H1 (cell line): ENCODE results near the gene PATE1.

Experiments
- CHD1 ChIP-seq: IDR thresholded peaks from 2 replicates; pipeline ENCODE4 v1.6.1; 2012; ENCODE audit warnings: low read depth, low read length, improper control_type of control experiment
- POLR2A ChIP-seq, 2 experiments: IDR thresholded peaks; 1 replicate in 1 of 2; 2 replicates in 1 of 2; pipeline ENCODE4 v1.6.1; 2011; ENCODE audit warnings: low read depth in 2 of 2, low read length in 2 of 2, mild to moderate bottlenecking in 2 of 2; ENCODE audit errors: control extremely low read depth in 1 of 2
- YY1 ChIP-seq: IDR thresholded peaks from 2 replicates; pipeline ENCODE4 v1.6.1; 2011; ENCODE audit warnings: low read depth, mild to moderate bottlenecking, low read length

DNA sequence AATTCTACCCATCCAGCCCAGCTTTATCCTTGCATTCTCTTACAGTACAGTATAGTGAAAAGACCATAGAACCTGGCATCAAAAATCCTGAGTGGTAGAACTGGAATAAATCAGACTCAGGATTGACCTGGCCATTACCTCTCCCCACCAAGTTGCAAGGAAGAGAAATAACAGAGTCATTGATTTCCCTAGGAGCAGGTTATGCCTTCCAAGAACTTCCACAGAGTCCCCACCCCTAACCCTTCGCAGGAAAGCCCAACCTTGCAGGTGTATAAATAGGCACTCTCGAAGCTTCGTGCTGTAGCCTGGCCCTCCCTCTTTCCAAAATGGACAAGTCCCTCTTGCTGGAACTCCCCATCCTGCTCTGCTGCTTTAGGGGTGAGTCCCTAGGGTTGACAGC is at the start of gene PATE1:
- TF ChIP-seq POLR2A (IDR thresholded peaks at IDR 0.05; ENCODE audit: control extremely low read depth in 1 of 2, low read depth in 2 of 2, low read length in 2 of 2): no peak
- no peak for TF ChIP-seq YY1
- no peak for TF ChIP-seq CHD1
